ENCODE measurements around the gene NUDT4. TPM values are rescaled to one million over a fixed set of nuclear protein-coding genes. Genes with fewer than 3 reads are reported as not detected.
"Not testable (repeated sequence)": the region's sequence is repeated elsewhere in the genome, so short reads cannot be mapped to it uniquely, and the experiment has no call there.

The NUDT4 gene
- total RNA-seq, 1 donor from 2014 or later: 37.1 TPM

DNA sequence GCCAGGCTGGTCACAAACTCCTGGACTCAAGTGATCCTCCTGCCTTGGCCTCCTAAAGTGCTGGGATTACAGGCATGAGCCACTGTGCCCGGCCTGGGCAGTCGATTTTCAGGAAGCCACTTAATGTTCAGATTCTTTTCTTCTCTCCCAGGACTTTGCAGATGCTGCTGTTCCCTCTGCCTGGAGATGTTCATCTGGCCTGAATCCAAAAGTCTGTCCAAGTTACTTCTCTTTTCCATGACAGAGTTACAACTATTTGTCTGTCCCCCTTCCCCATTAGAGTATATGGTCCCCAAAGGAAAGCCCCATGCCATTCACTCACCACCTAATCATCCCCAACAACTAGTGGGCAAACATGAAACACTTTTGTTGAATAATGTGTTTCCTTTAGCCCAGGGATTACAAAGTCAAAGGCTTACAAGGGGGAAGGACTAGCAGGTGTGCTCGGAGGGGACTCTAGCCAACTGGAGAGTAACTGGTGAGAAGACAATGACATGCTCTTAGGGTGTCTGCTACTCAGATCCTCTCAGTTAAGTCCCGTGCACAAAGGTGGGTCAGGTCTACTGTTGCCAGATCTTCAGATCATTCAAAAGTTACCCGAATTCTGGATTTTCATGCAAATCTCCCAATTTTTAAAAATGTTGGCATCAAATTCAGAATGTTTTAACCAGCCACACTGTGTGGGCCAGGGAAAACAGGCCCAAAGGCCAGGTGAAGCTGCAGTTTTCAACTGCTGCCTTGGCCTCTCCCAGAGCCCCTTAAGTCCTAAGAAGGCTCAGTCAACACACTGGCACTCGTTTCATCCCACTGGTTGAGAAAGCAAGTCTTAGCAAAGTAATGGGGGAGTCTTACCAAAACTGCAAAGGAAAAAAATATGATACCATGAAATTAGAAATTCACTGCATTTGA lies 29.6 kb downstream of the NUDT4 start:
- no peaks in the 10 kb centered on the region for H3K36me3 ChIP-seq
- no peak overlapping the region for H3K4me3 ChIP-seq
- intact Hi-C loops (cut with DNase I): no loop called here
- TF ChIP-seq POLR2AphosphoS5 (IDR thresholded peaks at IDR 0.05; ENCODE audit: insufficient read depth in 1 of 2, low read depth in 1 of 2) (no peak), POLR2A (IDR thresholded peaks at IDR 0.05) (no peak)
- TF ChIP-seq, protein P1, sequence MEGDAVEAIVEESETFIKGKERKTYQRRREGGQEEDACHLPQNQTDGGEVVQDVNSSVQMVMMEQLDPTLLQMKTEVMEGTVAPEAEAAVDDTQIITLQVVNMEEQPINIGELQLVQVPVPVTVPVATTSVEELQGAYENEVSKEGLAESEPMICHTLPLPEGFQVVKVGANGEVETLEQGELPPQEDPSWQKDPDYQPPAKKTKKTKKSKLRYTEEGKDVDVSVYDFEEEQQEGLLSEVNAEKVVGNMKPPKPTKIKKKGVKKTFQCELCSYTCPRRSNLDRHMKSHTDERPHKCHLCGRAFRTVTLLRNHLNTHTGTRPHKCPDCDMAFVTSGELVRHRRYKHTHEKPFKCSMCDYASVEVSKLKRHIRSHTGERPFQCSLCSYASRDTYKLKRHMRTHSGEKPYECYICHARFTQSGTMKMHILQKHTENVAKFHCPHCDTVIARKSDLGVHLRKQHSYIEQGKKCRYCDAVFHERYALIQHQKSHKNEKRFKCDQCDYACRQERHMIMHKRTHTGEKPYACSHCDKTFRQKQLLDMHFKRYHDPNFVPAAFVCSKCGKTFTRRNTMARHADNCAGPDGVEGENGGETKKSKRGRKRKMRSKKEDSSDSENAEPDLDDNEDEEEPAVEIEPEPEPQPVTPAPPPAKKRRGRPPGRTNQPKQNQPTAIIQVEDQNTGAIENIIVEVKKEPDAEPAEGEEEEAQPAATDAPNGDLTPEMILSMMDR (IDR thresholded peaks at IDR 0.05): no peak
- peaks cover 22% of the 10 kb centered on the region for H3K4me1 ChIP-seq
- H3K27ac ChIP-seq: no peak overlapping the region
- no peak for DNase-seq (ENCODE audit: extremely low spot score in 2 of 2)
- H3K9me3 ChIP-seq: no peaks in the 10 kb centered on the region
- no peaks in the 10 kb centered on the region for H3K27me3 ChIP-seq

DNA sequence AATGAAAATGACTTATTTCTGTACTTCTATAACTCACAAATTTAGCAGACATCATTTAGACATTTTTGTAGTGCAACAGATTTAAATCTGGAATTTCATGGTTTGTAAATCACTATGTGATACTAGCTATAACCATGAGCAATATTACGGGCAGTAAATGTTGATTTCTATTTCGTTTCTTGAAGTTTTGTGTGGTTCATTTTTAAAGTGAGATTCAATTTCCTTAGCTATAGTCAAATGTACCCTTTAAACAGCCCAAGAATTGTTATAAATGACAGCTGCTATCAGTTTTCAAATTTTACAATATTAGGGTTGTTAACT lies 30.2 kb downstream of the NUDT4 start:
- Histone ChIP-seq H3K36me3 (no peaks in the 10 kb centered on the region), H3K9me3 (no peaks in the 10 kb centered on the region), H3K27me3 (no peaks in the 10 kb centered on the region), H3K27ac (no peak overlapping the region), H3K4me3 (no peak overlapping the region), H3K4me1 (peaks cover 28% of the 10 kb centered on the region)
- intact Hi-C loops (cut with DNase I): no loop called here
- TF ChIP-seq, protein P1 (IDR thresholded peaks at IDR 0.05): no peak
- TF ChIP-seq POLR2A (IDR thresholded peaks at IDR 0.05) (no peak), POLR2AphosphoS5 (IDR thresholded peaks at IDR 0.05; ENCODE audit: insufficient read depth in 1 of 2, low read depth in 1 of 2) (no peak)
- no peak for DNase-seq (ENCODE audit: extremely low spot score in 2 of 2)

DNA sequence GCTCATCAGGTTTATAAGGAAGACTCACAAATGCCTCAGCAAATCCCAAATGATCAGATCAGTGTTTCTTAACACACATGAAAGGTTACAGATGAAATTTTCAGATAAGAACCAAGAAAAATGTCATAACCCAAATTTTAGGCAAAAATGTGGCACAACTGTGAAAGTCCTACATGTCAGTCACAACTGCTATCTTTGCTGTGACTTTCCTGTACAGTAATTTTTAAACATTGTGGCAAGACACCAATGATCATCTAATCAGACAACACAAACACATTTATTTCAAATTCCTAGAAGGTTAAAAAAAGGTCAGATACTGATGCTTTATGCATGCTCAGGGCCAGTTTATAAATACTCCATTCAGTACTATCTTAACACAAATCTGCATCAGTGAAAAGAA lies 31.1 kb downstream of the NUDT4 start:
- no peak overlapping the region for H3K4me3 ChIP-seq
- H3K9me3 ChIP-seq: no peaks in the 10 kb centered on the region
- intact Hi-C loops (cut with DNase I): no loop called here
- no peaks in the 10 kb centered on the region for H3K27me3 ChIP-seq
- DNase-seq (ENCODE audit: extremely low spot score in 2 of 2): no peak
- TF ChIP-seq POLR2A (IDR thresholded peaks at IDR 0.05): no peak
- TF ChIP-seq POLR2AphosphoS5 (IDR thresholded peaks at IDR 0.05; ENCODE audit: insufficient read depth in 1 of 2, low read depth in 1 of 2): no peak
- TF ChIP-seq, protein P1 (IDR thresholded peaks at IDR 0.05): no peak
- H3K27ac ChIP-seq: no peak overlapping the region
- no peaks in the 10 kb centered on the region for H3K36me3 ChIP-seq
- H3K4me1 ChIP-seq: peaks cover 37% of the 10 kb centered on the region

DNA sequence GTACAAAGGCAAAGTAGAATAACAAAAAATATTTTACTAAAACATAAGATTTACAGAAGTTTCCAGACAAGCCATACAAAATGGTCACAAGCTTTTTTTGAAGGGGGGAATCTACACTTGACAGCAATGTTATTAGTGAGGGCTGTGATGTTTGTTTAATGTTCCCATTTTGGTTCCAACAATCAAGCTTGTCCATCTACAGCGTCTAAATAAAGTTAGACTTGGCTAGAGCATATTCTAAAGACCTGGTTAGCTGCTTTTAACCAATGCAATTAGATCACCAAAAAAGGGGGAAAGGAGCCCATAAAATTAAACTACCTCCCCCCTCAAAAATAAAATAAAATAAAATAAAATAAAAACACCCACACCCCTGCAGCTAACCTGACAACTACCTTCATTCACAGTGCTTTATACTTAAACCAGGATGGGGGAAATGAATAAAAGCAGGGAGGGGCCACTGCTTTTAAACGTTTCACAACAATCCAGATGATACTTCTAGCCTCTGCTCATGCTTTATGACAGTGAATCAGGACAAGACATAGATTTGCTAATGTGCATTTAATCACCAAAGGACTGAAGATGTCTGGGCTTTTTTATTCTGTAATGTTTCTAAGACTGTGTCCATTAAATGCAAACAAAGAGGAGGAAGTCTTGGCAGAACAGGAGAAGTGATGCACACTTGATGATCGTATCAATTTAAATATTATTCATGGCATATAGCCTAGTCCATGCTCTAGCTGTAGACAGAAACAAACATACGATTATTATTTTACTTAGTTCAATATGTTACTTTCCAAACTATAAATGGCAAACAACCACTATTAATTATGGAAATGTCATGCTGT lies 31.8 kb downstream of the NUDT4 start:
- intact Hi-C loops (cut with DNase I); H3K27ac ChIP-seq; H3K4me3 ChIP-seq; H3K36me3 ChIP-seq; H3K9me3 ChIP-seq; H3K27me3 ChIP-seq; DNase-seq (ENCODE audit: extremely low spot score in 2 of 2): not testable (repeated sequence)
- peaks cover 42% of the 10 kb centered on the region for H3K4me1 ChIP-seq

DNA sequence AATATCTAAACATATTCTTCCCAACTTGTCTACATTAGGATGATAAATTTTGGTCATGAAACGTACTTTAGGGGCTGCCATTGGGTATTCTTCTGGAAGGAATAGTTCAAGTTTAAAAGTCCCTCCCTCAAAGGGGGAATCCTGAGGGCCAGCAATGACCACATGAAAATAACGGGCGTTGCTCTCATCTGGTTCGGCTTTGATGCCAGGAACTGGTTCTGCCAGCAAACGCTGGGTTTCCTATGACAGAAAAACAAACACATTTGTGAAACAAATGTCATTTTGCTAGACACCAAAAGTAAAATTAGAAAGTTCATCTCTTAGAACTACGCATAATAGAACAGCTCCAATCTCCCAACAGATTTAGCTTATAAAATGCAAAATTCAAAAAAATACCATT lies 33.3 kb downstream of the NUDT4 start:
- H3K27me3 ChIP-seq; H3K36me3 ChIP-seq; H3K27ac ChIP-seq; H3K9me3 ChIP-seq; H3K4me3 ChIP-seq; intact Hi-C loops (cut with DNase I); DNase-seq (ENCODE audit: extremely low spot score in 2 of 2): not testable (repeated sequence)
- H3K4me1 ChIP-seq: peaks cover 53% of the 10 kb centered on the region

DNA sequence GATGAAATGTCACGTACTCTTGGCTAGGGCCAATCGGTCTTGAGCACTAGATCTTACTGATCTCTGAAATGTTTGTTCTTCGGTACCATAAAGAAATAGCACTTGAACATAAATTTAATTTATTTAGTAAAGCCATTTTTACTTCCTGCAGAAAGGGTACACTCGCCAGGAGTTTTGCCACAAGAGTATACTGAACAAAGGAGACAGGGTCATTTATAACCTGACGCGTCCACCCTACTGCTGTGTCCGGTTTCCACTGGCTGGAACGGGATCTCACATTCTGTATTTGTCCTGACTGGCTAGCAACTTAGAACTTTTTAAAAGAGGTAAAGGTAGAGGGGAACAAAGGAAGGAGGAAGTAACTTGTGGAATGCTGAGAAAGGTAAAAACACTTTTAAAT lies 34.7 kb downstream of the NUDT4 start:
- peak overlapping the region; percentile 7 for H3K27ac ChIP-seq
- H3K27me3 ChIP-seq; DNase-seq (ENCODE audit: extremely low spot score in 2 of 2); intact Hi-C loops (cut with DNase I); H3K4me3 ChIP-seq; H3K9me3 ChIP-seq; H3K36me3 ChIP-seq: not testable (repeated sequence)
- peaks cover 60% of the 10 kb centered on the region for H3K4me1 ChIP-seq

Data from vagina (tissue), 2 donors.